Natural killer cell treated with Interleukin-12 subunit alpha and Interleukin-12 subunit beta and Interleukin-15 and Interleukin-18, amount 100 ng/mL, for 72 hours (primary cell): ENCODE data around the gene ZC3H13. TPM values are rescaled to one million over a fixed set of nuclear protein-coding genes. Genes with fewer than 3 reads are reported as not detected.

Source experiments
- ATAC-seq, 2 donors: fragments of 150-1000 bp; cut with Tn5 transposase in 1 of 2; sonication (Bioruptor Pico), chemical (Tn5 transposase) in 1 of 2; 2 replicates each; pipeline ENCODE4 v1.10.0; 2021
- DNase-seq: peaks from one replicate; pipeline ENCODE4 v3.0.0; 2022; ENCODE audit warnings: low spot score
- H3K27ac Mint-ChIP-seq, 2 donors: 1 replicate in 1 of 2; 2 replicates in 1 of 2; pipeline ENCODE4 v1.8.0; 2022; ENCODE audit warnings: mixed read lengths in 2 of 2, mild to moderate bottlenecking in 1 of 2, moderate library complexity in 1 of 2
- H3K27me3 Mint-ChIP-seq, 2 donors: 1 replicate in 1 of 2; 2 replicates in 1 of 2; pipeline ENCODE4 v1.8.0; 2022; ENCODE audit warnings: mixed read lengths in 2 of 2
- H3K36me3 Mint-ChIP-seq: one replicate; pipeline ENCODE4 v1.8.0; 2022; ENCODE audit warnings: mixed read lengths
- H3K4me1 Mint-ChIP-seq, 2 donors: 1 replicate in 1 of 2; 2 replicates in 1 of 2; pipeline ENCODE4 v1.8.0; 2022; ENCODE audit warnings: low read depth in 2 of 2, mixed read lengths in 2 of 2, mild to moderate bottlenecking in 1 of 2
- H3K4me3 Mint-ChIP-seq: one replicate; pipeline ENCODE4 v1.8.0; 2022; ENCODE audit warnings: mixed read lengths
- H3K9me3 Mint-ChIP-seq: 2 replicates; pipeline ENCODE4 v1.8.0; 2022; ENCODE audit warnings: mixed read lengths
- total RNA-seq, 2 donors: library from RNA; stranded (reverse); gene quantifications; one replicate each; pipeline ENCODE4 v1.2.3, GENCODE V29; 2022

The ZC3H13 gene
- total RNA-seq, 2 donors from 2014 or later = 49.1 to 65.0 TPM

GRCh38 chr13:46082324-46082723 lies 29.8 kb upstream of the ZC3H13 start:
- H3K27ac Mint-ChIP-seq = no peak overlapping the region
- peaks cover 8 to 14% of the 10 kb centered on the region in 2 donors for H3K4me1 Mint-ChIP-seq
- H3K4me3 Mint-ChIP-seq = no peak overlapping the region
- H3K27me3 Mint-ChIP-seq = peaks cover 0 to 7% of the 10 kb centered on the region in 2 donors
- H3K9me3 Mint-ChIP-seq = no peaks in the 10 kb centered on the region
- DNase-seq (no peak), ATAC-seq (no peak)
- no peaks in the 10 kb centered on the region for H3K36me3 Mint-ChIP-seq

- Mint-ChIP-seq H3K27me3 (peaks cover 6 to 11% of the 10 kb centered on the region in 2 donors), H3K9me3 (no peaks in the 10 kb centered on the region), H3K4me3 (no peak overlapping the region), H3K36me3 (no peaks in the 10 kb centered on the region), H3K27ac (no peak overlapping the region), H3K4me1 (peaks cover 8 to 14% of the 10 kb centered on the region in 2 donors)
- DNase-seq (no peak), ATAC-seq (peak in 1 of 2 donors; percentile 56)
Measured at GRCh38 chr13:46079770-46080169, 27.2 kb upstream of the ZC3H13 start.

GRCh38 chr13:46077265-46077664 lies 24.7 kb upstream of the ZC3H13 start:
- DNase-seq (no peak), ATAC-seq (no peak)
- Mint-ChIP-seq H3K4me1 (peaks cover 8 to 14% of the 10 kb centered on the region in 2 donors), H3K9me3 (no peaks in the 10 kb centered on the region), H3K4me3 (no peak overlapping the region), H3K36me3 (no peaks in the 10 kb centered on the region), H3K27ac (no peak overlapping the region), H3K27me3 (peaks cover 6 to 12% of the 10 kb centered on the region in 2 donors)

GRCh38 chr13:46076827-46077226 lies 24.3 kb upstream of the ZC3H13 start:
- no peak for DNase-seq

DNA sequence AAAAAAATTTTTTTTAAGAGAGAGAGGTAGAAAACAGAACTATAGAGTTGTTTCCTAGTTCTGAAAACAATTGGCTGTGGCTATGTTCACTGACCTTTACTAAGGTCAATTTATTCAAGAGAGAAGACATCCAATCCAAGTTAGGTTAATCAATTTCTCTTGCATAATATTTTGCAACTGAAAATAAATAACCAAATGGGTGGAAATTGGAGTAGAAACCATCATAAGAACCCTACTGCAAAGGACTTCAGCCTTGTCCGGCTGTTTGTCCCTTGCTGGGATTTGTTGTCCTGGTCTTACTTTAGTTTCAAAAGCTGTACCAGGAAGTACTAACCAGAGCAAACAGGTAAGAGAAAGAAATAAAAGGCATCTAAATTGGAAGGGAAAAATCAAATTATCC lies 23.3 kb upstream of the ZC3H13 start:
- no peaks in the 10 kb centered on the region for H3K36me3 Mint-ChIP-seq
- peaks cover 8 to 14% of the 10 kb centered on the region in 2 donors for H3K4me1 Mint-ChIP-seq
- ATAC-seq (no peak), DNase-seq (no peak)
- H3K27me3 Mint-ChIP-seq = peaks cover 13 to 15% of the 10 kb centered on the region in 2 donors
- no peak overlapping the region for H3K27ac Mint-ChIP-seq
- no peaks in the 10 kb centered on the region for H3K9me3 Mint-ChIP-seq
- no peak overlapping the region for H3K4me3 Mint-ChIP-seq

More at GRCh38 chr13:46076827-46077226, 24.3 kb upstream of the ZC3H13 start:
- H3K9me3 Mint-ChIP-seq = no peaks in the 10 kb centered on the region
- H3K27me3 Mint-ChIP-seq = peaks cover 6 to 12% of the 10 kb centered on the region in 2 donors
- H3K4me1 Mint-ChIP-seq = peaks cover 8 to 14% of the 10 kb centered on the region in 2 donors
- ATAC-seq = no peak
- no peak overlapping the region for H3K4me3 Mint-ChIP-seq
- H3K27ac Mint-ChIP-seq = no peak overlapping the region
- H3K36me3 Mint-ChIP-seq = no peaks in the 10 kb centered on the region

DNA sequence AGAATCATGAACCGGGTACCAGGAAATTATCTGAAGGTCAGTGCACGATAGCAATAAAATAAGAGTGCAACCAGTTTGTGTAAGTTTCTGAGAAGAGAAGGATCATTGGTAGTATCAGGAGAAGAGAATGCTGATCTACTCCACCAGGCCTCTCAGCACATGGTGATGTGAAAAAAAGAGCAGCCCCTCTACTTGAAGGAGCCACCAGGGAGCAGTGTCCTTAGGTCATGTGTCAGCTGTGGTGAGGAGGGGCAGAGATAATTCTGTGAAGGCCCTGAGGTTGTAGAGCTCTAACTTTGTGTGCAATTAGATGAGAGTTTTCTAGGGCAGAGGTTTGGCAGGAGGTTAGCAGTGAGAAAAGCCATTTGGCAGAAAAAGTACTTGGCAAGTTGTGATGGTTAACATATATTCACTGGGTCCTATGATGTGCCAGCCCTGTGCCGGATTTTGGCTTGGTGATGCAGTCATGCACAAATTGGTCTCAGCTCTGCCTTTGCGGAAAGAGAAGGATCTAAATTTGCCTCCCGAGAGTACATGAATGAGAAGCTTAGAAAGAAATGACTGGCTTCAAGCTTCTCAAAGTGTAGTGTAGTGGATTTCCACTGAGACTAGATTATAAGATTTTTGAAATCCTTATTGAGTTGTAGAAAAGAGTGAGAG lies 19.2 kb upstream of the ZC3H13 start:
- no peaks in the 10 kb centered on the region for H3K4me1 Mint-ChIP-seq
- ATAC-seq = no peak
- no peak overlapping the region for H3K27ac Mint-ChIP-seq
- H3K27me3 Mint-ChIP-seq = peaks cover 12 to 15% of the 10 kb centered on the region in 2 donors
- no peaks in the 10 kb centered on the region for H3K9me3 Mint-ChIP-seq
- H3K4me3 Mint-ChIP-seq = no peak overlapping the region
- no peak for DNase-seq
- H3K36me3 Mint-ChIP-seq = no peaks in the 10 kb centered on the region

- Mint-ChIP-seq H3K27me3 (peaks cover 0 to 8% of the 10 kb centered on the region in 2 donors), H3K4me3 (no peak overlapping the region), H3K27ac (no peak overlapping the region), H3K36me3 (no peaks in the 10 kb centered on the region), H3K4me1 (no peaks in the 10 kb centered on the region), H3K9me3 (no peaks in the 10 kb centered on the region)
- ATAC-seq (no peak), DNase-seq (no peak)
Measured at GRCh38 chr13:46063292-46063691, 10.7 kb upstream of the ZC3H13 start.

DNA sequence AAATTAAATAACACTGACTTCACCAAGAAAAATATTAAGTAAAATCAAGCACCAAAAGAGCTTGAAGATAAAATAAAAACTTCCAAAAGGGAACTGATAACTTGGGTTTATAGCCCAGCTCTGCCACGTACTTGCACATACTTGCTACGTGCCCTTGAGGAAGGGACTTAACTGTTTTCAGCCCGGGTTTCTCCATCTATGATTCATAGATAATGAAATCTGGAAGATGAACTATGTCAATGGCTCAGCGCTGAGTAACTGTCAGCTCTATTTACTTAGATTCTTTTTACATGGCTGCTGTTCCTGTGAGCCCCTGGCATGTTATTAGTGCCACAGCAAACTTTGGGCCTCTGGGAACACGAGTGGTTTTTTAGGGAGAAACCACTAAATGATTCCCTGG lies 9.6 kb upstream of the ZC3H13 start:
- H3K27me3 Mint-ChIP-seq = peaks cover 0 to 8% of the 10 kb centered on the region in 2 donors

GRCh38 chr13:46059405-46059804 lies 6.9 kb upstream of the ZC3H13 start:
- Mint-ChIP-seq H3K27ac (no peak overlapping the region), H3K4me1 (no peaks in the 10 kb centered on the region), H3K36me3 (no peaks in the 10 kb centered on the region), H3K27me3 (peaks cover 9 to 14% of the 10 kb centered on the region in 2 donors), H3K9me3 (no peaks in the 10 kb centered on the region), H3K4me3 (no peak overlapping the region)
- ATAC-seq = no peak
- DNase-seq = no peak

More for the DNA sequence above, 9.6 kb upstream of the ZC3H13 start:
- Mint-ChIP-seq H3K4me3 (no peak overlapping the region), H3K27ac (no peak overlapping the region), H3K36me3 (no peaks in the 10 kb centered on the region), H3K4me1 (no peaks in the 10 kb centered on the region), H3K9me3 (no peaks in the 10 kb centered on the region)
- ATAC-seq (no peak), DNase-seq (no peak)

- H3K9me3 Mint-ChIP-seq = no peaks in the 10 kb centered on the region
- DNase-seq (no peak), ATAC-seq (no peak)
- H3K4me3 Mint-ChIP-seq = no peak overlapping the region
- peaks cover 2% of the 10 kb centered on the region in 2 donors for H3K4me1 Mint-ChIP-seq
- H3K27ac Mint-ChIP-seq = no peak overlapping the region
- H3K27me3 Mint-ChIP-seq = peaks cover 9 to 11% of the 10 kb centered on the region in 2 donors
- H3K36me3 Mint-ChIP-seq = no peaks in the 10 kb centered on the region
Measured at GRCh38 chr13:46058268-46058667, 5.7 kb upstream of the ZC3H13 start.

GRCh38 chr13:46057256-46058015 lies 4.9 kb upstream of the ZC3H13 start:
- ATAC-seq = no peak
- no peak overlapping the region for H3K27ac Mint-ChIP-seq
- H3K4me1 Mint-ChIP-seq = peaks cover 8 to 10% of the 10 kb centered on the region in 2 donors
- H3K36me3 Mint-ChIP-seq = no peaks in the 10 kb centered on the region
- DNase-seq = no peak
- no peak overlapping the region for H3K4me3 Mint-ChIP-seq
- H3K9me3 Mint-ChIP-seq = no peaks in the 10 kb centered on the region
- peaks cover 9 to 10% of the 10 kb centered on the region in 2 donors for H3K27me3 Mint-ChIP-seq

DNA sequence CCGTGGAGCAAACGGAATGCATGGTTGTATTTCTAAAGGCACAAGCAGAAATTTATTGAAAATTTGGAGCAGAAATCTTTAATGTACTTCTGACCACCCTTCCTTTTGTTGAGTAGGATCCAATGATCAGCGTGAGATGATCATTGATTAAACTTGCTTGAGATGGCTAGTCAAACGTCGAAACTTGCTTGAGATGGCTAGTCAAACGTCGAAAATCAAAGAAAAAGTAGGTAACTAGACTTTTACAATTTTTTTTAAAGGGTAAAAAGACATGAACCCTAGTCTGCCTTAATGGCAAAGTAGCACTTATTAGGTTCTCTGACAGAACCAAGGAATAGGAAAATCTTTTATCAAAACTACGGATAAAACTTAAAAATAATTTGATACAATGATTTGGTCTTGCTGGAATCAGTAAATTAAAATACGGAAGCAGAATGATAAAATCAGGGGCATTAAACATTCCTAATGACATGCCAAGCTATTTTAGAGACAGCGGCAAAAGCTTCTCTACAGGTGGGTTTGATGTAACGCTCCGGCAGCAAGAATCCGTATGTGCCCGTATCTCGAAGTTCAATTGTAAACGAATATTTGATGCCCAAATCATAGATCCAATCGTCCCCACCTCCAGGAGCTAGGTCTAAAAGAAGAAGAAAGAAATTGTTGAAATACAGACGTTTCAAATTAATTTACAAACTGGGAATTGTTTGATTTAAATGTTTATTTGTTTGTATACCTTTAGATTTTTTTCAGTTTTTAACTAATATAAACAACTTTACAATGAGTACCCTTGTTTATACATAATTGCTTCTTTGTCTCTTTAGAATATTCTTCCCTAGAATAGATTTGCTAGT lies 841 bp upstream of the ZC3H13 start:
- Mint-ChIP-seq H3K4me1 (peaks cover 14 to 18% of the 10 kb centered on the region in 2 donors), H3K36me3 (no peaks in the 10 kb centered on the region), H3K27ac (peak overlapping the region; percentile 89 to 96), H3K9me3 (no peaks in the 10 kb centered on the region), H3K27me3 (peaks cover 9 to 10% of the 10 kb centered on the region in 2 donors), H3K4me3 (peak overlapping the region; percentile 86)
- ATAC-seq (no peak), DNase-seq (no peak)

DNA sequence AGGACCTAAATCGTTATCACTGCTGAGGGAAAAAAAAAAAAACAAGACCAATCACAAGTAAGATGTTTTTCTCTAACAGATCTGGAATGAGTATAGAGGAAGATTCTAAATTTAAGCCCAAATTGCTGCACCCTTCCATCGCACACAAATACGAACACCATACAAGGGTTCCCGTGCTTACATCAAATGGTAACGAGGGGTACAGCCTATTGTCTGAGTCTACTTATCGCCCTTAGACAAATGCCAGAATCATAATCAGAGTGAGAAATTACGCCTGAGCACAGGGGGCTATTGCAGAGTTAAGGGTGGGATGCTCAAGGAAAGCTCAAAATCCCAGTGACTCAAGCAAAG lies 603 bp downstream of the ZC3H13 start:
- Mint-ChIP-seq H3K36me3 (no peaks in the 10 kb centered on the region), H3K9me3 (no peaks in the 10 kb centered on the region), H3K27ac (peak overlapping the region; percentile 89 to 96), H3K4me1 (peaks cover 20 to 22% of the 10 kb centered on the region in 2 donors), H3K27me3 (peaks cover 9 to 10% of the 10 kb centered on the region in 2 donors), H3K4me3 (peak overlapping the region; percentile 86)
- ATAC-seq (peak in 1 of 2 donors; percentile 34), DNase-seq (no peak)
